GM23338 (cell line): ENCODE measurements around the gene LENG9. TPM values are rescaled to one million over a fixed set of nuclear protein-coding genes. Genes with fewer than 3 reads are reported as not detected.
A peak's percentile ranks its signal among the peaks of the same experiment; 100 is the strongest.

ENCODE experiments used
- ATAC-seq: fragments of 200-7000 bp; cut with Tn5 transposase; 3 replicates; pipeline ENCODE4 v1.9.1; 2020
- DNase-seq: peaks from one replicate; pipeline ENCODE4 v3.0.0-alpha.2; 2015; ENCODE audit warnings: low spot score
- H2AFZ ChIP-seq: fragments of 200-600 bp; sonication (generic); 2 replicates; pipeline ENCODE4 v1.8.0; 2016; ENCODE audit warnings: antibody characterized with exemption, mild to moderate bottlenecking, moderate library complexity
- H3F3A ChIP-seq: fragments of 200-600 bp; sonication (generic); replicated peaks from 2 replicates; pipeline ENCODE4 v1.8.0; 2017; ENCODE audit warnings: antibody characterized with exemption, mixed run types, low read depth
- H3K27ac ChIP-seq: fragments of 200-600 bp; sonication (generic); 2 replicates; pipeline ENCODE4 v1.6.1; 2016; ENCODE audit warnings: low read depth
- H3K27me3 ChIP-seq: fragments of 200-600 bp; sonication (generic); 2 replicates; pipeline ENCODE4 v1.8.0; 2016; ENCODE audit warnings: mild to moderate bottlenecking, mixed run types, moderate library complexity; ENCODE audit not compliant: insufficient read depth
- H3K36me3 ChIP-seq: fragments of 200-600 bp; sonication (generic); 2 replicates; pipeline ENCODE4 v1.8.0; 2016; ENCODE audit warnings: mild to moderate bottlenecking; ENCODE audit not compliant: insufficient read depth
- H3K4me1 ChIP-seq: fragments of 200-600 bp; sonication (generic); 2 replicates; pipeline ENCODE4 v1.8.0; 2016; ENCODE audit warnings: mild to moderate bottlenecking, moderate library complexity; ENCODE audit not compliant: insufficient read depth
- H3K4me2 ChIP-seq: fragments of 200-600 bp; sonication (generic); 2 replicates; pipeline ENCODE4 v1.7.1; 2017; ENCODE audit warnings: mixed run types
- H3K4me3 ChIP-seq: fragments of 200-600 bp; sonication (generic); 2 replicates; pipeline ENCODE4 v1.6.1; 2016; ENCODE audit warnings: mixed run types
- H3K79me2 ChIP-seq: fragments of 200-600 bp; sonication (generic); replicated peaks from 2 replicates; pipeline ENCODE4 v1.8.0; 2017; ENCODE audit warnings: mild to moderate bottlenecking; ENCODE audit not compliant: insufficient read depth
- H3K9me2 ChIP-seq: fragments of 200-600 bp; sonication (generic); 2 replicates; pipeline ENCODE4 v1.8.0; 2017; ENCODE audit not compliant: insufficient read depth
- H4K20me1 ChIP-seq: fragments of 200-600 bp; sonication (generic); replicated peaks from 2 replicates; pipeline ENCODE4 v1.8.0; 2017; ENCODE audit warnings: mild to moderate bottlenecking; ENCODE audit not compliant: insufficient read depth
- H3K27ac Mint-ChIP-seq: 2 replicates; pipeline ENCODE4 v1.8.0; 2020; ENCODE audit warnings: inconsistent platforms, mild to moderate bottlenecking, moderate library complexity, mixed read lengths
- H3K27me3 Mint-ChIP-seq: 3 replicates; pipeline ENCODE4 v1.8.0; 2022; ENCODE audit warnings: low read depth, mild to moderate bottlenecking, moderate library complexity, mixed read lengths, inconsistent platforms; ENCODE audit not compliant: insufficient read depth, poor library complexity
- H3K36me3 Mint-ChIP-seq: 3 replicates; pipeline ENCODE4 v1.8.0; 2021; ENCODE audit warnings: low read depth, mild to moderate bottlenecking, inconsistent platforms, moderate library complexity, mixed read lengths
- H3K4me1 Mint-ChIP-seq: 3 replicates; pipeline ENCODE4 v1.8.0; 2020; ENCODE audit warnings: mild to moderate bottlenecking, inconsistent platforms, mixed read lengths
- H3K4me3 Mint-ChIP-seq: 3 replicates; pipeline ENCODE4 v1.8.0; 2021; ENCODE audit warnings: moderate library complexity, mild to moderate bottlenecking, inconsistent platforms, mixed read lengths
- H3K9me3 Mint-ChIP-seq: 3 replicates; pipeline ENCODE4 v1.8.0; 2020; ENCODE audit warnings: moderate library complexity, mild to moderate bottlenecking, inconsistent platforms, mixed read lengths
- CREB1 ChIP-seq: fragments of 250-450 bp; sonication (Bioruptor Pico); IDR thresholded peaks from 2 replicates; pipeline ENCODE4 v1.5.0; 2020; ENCODE audit warnings: low read depth, mild to moderate bottlenecking, moderate library complexity
- CTCF ChIP-seq, 2 experiments: fragments of 200-600 bp in 1 of 2; sonication (generic) in 1 of 2; conservative IDR thresholded peaks; 2 replicates each; pipeline versions ENCODE4 v1.5.1 to v1.6.1; 2016 to 2017; ENCODE audit warnings: antibody characterized with exemption in 2 of 2, low read depth in 2 of 2, mild to moderate bottlenecking in 2 of 2, moderate library complexity in 1 of 2
- ETS1 ChIP-seq: IDR thresholded peaks from 2 replicates; pipeline ENCODE4 v1.6.1; 2016; ENCODE audit warnings: antibody characterized with exemption
- EZH2 ChIP-seq: fragments of 200-600 bp; sonication (generic); IDR thresholded peaks from one replicate; pipeline ENCODE4 v1.8.0; 2017; ENCODE audit warnings: antibody characterized with exemption, mild to moderate bottlenecking, low read depth; ENCODE audit not compliant: unreplicated experiment
- JUNB ChIP-seq: IDR thresholded peaks from one replicate; pipeline ENCODE4 v1.6.1; 2016; ENCODE audit warnings: antibody characterized with exemption; ENCODE audit not compliant: unreplicated experiment
- STAT1 ChIP-seq: IDR thresholded peaks from one replicate; pipeline ENCODE4 v1.6.1; 2016; ENCODE audit warnings: antibody characterized with exemption; ENCODE audit not compliant: unreplicated experiment
- ZNF331 ChIP-seq: fragments of 250-450 bp; sonication (Bioruptor Pico); IDR thresholded peaks from 2 replicates; pipeline ENCODE4 v1.5.0; 2020; ENCODE audit warnings: low read depth, mild to moderate bottlenecking, moderate library complexity
- ZNF462 ChIP-seq: fragments of 250-450 bp; sonication (Bioruptor Pico); IDR thresholded peaks from 2 replicates; pipeline ENCODE4 v1.5.0; 2020; ENCODE audit warnings: mild to moderate bottlenecking, moderate library complexity
- polyA plus RNA-seq: library from polyadenylated mRNA; unstranded; fragments of >200 nt; fragmentation: Nextera tagmentation; extraction: Ambion mirVana; gene quantifications from 2 replicates; pipeline ENCODE4 v1.2.1, GENCODE V29; 2016
- total RNA-seq: library from RNA; depleted of rRNA; stranded (reverse); fragments of >200 nt; shearing (Covaris generic); gene quantifications from 2 replicates; pipeline ENCODE4 v1.2.3, GENCODE V29; 2014

Gene LENG9
- total and polyA plus RNA-seq, 2 experiments from 2014 or later = 0.26 to 6.4 TPM

- H3K4me3 ChIP-seq = peak overlapping the region; percentile 38; the same call in 1 of the 2 replicates
- H3K36me3 Mint-ChIP-seq = peaks cover 13% of the 10 kb centered on the region
- peaks cover 9% of the 10 kb centered on the region; the same call in 1 of the 2 replicates for H3F3A ChIP-seq
- peaks cover 11% of the 10 kb centered on the region for H3K4me1 ChIP-seq
- no peaks in the 10 kb centered on the region for H3K36me3 ChIP-seq
- TF ChIP-seq JUNB = no peak
- TF ChIP-seq ETS1 = no peak
- no peak for TF ChIP-seq EZH2
- TF ChIP-seq STAT1 = no peak
- no peak for TF ChIP-seq ZNF462 (CRISPR knock-in tag)
- TF ChIP-seq ZNF331 (CRISPR knock-in tag) = no peak
- no peak for TF ChIP-seq CREB1 (CRISPR knock-in tag)
- TF ChIP-seq CTCF (conservative IDR thresholded peaks at IDR 0.05; ENCODE audit: low read depth in 2 of 2) = no peak; a peak in 1 of 4 replicates
- H3K27ac ChIP-seq = no peak overlapping the region
- H3K9me2 ChIP-seq = no peaks in the 10 kb centered on the region
- H3K9me3 Mint-ChIP-seq = peaks cover 5% of the 10 kb centered on the region; the same call in 1 of the 3 replicates
- peak overlapping the region; percentile 58 for H3K4me3 Mint-ChIP-seq
- H2AFZ ChIP-seq = peak overlapping the region; percentile 56; the same call in 1 of the 2 replicates
- no peaks in the 10 kb centered on the region; the same call in 1 of the 2 replicates for H3K79me2 ChIP-seq
- no peaks in the 10 kb centered on the region; the same call in 1 of the 2 replicates for H4K20me1 ChIP-seq
- no peak for ATAC-seq
- peaks cover 21% of the 10 kb centered on the region for H3K4me1 Mint-ChIP-seq
- H3K27me3 ChIP-seq = peaks cover 30% of the 10 kb centered on the region
- DNase-seq = peak; percentile 54
- H3K27ac Mint-ChIP-seq = no peak overlapping the region
- H3K4me2 ChIP-seq = no peak overlapping the region
- peaks cover 36% of the 10 kb centered on the region for H3K27me3 Mint-ChIP-seq
Observed at GRCh38 chr19:54465426-54466109, 2.0 kb upstream of the LENG9 start.
